SK-N-MC (cell line): ENCODE results near the gene GSG1L.

ENCODE experiments used
- EZH2 ChIP-seq: fragments of 200-600 bp; sonication (generic); IDR thresholded peaks from one replicate; pipeline ENCODE4 v1.6.1; 2017; ENCODE audit warnings: antibody characterized with exemption
- POLR2AphosphoS5 ChIP-seq: IDR thresholded peaks from 2 replicates; pipeline ENCODE4 v1.6.1; 2012; ENCODE audit warnings: mild to moderate bottlenecking, low read depth, low read length, borderline replicate concordance

DNA sequence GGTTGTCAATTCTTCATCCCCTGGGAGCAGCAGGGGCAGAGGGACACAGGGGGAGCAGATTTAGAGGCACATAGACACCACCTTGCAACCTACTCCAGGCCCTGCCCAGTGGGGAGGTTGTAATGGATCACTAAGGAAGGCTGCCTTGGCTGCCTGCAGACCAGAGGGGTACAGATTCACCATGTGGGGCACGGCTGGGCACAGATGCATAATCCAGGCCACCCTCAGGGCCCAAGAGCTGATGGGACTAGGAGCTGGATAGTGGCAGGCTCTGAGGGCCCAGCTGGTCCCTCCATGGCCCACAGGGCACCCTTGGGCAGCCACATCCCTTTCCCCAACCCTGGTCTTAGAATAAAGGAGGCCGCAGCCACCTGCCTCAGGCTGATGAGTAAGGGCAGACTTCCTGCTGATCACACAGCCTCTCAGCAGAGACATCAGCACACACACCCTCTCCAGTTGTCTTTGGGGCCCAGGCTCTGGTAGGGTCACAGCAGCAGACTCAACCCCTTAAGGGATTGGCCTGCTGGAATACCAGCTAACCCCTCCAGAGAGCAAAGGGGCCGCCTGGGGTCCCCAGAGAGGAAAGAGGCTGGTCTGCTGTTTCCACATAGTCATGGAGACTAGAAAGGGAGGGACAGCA lies 224.9 kb downstream of the GSG1L start:
- TF ChIP-seq POLR2AphosphoS5 (no peak), EZH2 (no peak)
